Activated naive CD4-positive, alpha-beta T cell treated with anti-CD3 and anti-CD28 coated beads, Interleukin-2, amount 50 U/mL, for 16 hours (primary cell): ENCODE measurements around the gene KRTAP10-7.
"Not testable (repeated sequence)": the region's sequence is repeated elsewhere in the genome, so short reads cannot be mapped to it uniquely, and the experiment has no call there.

ENCODE experiments used
- DNase-seq: peaks from one replicate; pipeline ENCODE4 v3.0.0-alpha.2; 2020

Gene KRTAP10-7

DNA sequence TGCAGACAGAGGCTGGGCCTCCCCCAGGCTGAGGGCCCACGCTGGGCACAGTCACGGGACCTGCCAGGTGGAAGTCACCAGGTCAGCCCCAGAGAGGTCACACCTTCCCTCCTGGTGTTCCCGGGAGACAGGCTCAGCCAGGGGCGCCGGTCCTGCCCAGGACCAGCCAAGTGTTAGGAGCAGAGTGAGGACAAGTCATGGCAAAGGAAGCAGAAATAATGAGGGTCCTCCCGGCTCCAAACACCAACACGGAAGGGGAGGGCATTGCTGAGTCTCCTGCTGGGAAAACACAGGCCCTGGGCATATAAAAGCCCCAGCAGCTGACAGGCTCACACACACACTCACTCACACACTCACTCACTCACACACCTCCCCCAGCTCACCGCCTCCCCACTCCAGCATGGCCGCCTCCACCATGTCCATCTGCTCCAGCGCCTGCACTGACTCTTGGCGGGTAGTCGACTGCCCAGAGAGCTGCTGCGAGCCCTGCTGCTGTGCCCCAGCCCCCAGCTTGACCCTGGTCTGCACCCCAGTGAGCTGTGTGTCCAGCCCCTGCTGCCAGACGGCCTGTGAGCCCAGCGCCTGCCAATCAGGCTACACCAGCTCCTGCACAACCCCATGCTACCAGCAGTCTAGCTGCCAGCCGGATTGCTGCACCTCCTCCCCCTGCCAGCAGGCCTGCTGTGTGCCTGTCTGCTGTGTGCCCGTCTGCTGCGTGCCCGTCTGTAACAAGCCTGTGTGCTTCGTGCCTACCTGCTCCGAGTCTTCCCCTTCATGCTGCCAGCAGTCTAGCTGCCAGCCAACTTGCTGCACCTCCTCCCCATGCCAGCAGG is 36.8 kb downstream of the KRTAP10-7 start, which contains the start of gene KRTAP10-10:
Gene KRTAP10-10, plus strand, starts transcription at position 339 of the 833 bp plus-strand sequence. Its CDS starts 62 bp downstream, at position 401.
- no peak for DNase-seq

DNA sequence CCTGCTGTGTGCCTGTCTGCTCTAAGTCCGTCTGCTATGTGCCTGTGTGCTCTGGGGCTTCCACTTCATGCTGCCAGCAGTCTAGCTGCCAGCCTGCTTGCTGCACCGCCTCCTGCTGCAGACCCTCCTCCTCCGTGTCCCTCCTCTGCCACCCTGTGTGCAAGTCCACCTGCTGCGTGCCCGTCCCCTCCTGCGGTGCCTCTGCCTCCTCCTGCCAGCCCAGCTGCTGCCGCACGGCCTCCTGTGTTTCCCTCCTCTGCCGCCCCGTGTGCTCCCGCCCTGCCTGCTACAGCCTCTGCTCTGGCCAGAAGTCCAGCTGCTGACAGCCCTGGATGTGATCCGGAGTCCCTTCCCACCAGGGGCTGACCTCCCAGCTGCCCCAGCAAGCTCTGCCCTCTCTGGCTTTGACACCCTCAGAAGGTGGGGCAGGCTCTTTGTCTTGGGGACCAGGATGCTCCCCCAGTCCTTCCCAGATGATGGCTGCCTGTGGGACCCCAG is 37.5 kb downstream of the KRTAP10-7 start:
- DNase-seq = not testable (repeated sequence)

DNA sequence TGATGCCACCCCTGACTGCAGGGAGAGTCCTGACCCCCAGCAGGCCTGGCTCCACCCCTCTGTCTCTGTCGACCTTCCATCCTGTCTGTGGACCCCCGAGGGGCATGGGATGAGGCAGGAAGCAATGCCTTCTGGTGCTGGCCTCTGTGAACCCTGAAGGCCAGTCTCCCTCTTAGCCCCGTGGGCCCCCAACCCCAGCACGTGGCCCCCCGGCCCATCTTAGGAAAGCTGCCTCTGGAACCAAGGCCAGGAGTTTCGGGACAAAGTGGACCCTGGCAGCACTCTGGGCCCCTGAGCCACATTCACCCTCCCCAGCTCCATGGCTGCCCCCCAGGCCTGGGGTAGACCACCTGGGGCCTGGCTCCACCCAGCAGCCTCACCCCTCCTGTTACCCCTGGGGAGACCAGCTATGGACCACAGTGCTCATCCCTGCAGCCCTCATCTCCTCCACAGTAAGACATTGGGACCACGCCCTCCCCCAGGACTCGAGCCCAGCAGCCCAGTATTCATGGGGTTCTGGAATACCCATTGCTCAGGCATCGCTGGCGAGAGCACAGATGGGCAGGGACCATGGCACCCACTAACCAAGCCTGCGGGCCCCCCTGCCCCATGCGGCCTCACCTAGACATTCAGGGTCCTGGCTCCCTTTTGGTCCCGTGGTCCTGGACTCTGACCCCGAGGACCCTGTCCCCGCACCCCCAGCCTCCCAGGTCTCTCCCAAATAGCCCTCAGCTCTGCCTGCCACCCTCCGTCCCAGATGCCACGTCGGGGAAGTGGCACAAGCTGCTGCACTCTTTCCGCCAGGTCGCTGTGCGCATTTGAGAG is 38.3 kb downstream of the KRTAP10-7 start:
- DNase-seq = not testable (repeated sequence)

DNA sequence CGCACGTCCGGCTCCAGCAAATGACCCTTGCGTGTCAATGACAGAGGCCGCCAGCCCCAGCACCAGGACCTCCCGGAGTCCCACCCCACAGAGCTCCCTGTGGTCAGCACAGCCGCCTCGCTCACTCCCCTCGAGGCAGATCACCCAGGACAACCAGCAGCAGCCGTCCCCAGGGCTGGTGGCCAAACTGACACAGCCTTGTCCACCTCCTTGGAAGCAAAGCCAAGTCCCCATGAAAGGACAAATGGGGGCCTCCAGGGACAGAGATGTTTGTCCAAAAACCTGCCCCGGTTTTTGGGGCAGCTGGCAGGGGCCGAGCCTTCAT is 38.9 kb downstream of the KRTAP10-7 start:
- DNase-seq = no peak

GRCh38 chr21:44640761-44641160 is 40.4 kb downstream of the KRTAP10-7 start:
- no peak for DNase-seq

DNA sequence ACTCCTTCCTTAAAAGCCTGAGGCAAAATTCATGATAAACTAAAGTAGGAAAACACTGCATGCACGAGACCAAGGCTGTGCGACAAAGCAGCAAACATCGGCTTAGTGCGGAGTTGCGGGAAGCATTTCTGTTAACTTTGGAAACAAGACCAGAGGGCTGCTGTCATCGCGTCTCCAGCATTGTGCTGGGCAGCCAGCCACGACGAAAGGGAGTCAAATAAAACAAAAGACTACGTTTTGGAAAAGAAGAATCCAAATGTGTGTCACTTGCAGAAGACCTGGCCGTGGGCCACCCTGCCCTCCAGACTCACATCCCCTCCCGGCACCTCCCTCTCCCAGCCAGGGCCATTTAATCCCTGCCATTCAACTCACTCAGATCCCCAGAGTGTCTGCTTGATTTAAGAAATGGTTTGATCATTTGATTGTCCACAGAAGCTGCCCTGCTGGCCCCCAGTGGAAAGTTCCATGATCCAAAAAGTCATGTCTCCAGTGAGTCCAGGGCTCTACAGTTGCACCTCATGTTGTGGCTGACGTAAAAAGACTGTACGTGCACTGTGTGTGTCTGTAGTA is 43.4 kb downstream of the KRTAP10-7 start:
- DNase-seq = no peak

- no peak for DNase-seq
Observed at GRCh38 chr21:44644878-44645277, 44.5 kb downstream of the KRTAP10-7 start.

DNA sequence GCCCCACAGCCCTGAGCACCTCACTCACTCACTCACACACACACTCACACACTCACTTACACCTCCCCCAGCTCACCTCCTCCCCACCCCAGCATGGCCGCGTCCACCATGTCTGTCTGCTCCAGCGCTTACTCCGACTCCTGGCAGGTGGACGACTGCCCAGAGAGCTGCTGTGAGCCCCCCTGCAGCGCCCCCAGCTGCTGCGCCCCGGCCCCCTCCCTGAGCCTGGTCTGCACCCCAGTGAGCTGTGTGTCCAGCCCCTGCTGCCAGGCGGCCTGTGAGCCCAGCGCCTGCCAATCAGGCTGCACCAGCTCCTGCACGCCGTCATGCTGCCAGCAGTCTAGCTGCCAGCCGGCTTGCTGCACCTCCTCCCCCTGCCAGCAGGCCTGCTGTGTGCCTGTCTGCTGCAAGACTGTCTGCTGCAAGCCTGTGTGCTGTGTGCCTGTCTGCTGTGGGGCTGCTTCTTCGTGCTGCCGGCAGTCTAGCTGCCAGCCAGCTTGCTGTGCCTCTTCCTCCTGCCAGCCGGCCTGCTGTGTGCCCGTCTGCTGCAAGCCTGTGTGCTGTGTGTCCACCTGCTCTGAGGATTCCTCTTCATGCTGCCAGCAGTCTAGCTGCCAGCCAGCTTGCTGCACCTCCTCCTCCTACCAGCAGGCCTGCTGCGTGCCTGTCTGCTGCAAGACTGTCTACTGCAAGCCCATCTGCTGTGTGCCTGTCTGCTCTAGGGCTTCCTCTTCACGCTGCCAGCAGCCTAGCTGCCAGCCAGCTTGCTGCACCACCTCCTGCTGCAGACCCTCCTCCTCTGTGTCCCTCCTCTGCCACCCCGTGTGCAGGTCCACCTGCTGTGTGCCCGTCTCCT is 46.2 kb downstream of the KRTAP10-7 start, which contains the start of gene KRTAP10-11:
Gene KRTAP10-11, plus strand, starts transcription at position 49 of the 856 bp plus-strand sequence. Its CDS starts 45 bp downstream, at position 94.
- DNase-seq = not testable (repeated sequence)

DNA sequence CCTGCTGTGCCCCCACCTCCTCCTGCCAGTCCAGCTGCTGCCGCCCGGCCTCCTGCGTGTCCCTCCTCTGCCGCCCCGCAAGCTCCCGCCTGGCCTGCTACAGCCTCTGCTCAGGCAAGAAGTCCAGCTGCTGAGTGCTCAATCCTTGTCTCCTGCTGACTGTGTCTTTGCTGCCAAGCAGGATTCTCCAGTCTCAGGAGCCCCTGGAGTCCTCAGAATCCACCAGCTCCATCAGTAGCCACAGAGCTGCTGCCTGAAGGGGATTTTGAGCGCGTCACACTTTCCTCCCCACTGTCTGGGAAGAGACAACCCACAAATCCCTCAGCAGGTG is 46.8 kb downstream of the KRTAP10-7 start:
- no peak for DNase-seq

GRCh38 chr21:44648557-44649311 is 48.3 kb downstream of the KRTAP10-7 start:
- no peak for DNase-seq

DNA sequence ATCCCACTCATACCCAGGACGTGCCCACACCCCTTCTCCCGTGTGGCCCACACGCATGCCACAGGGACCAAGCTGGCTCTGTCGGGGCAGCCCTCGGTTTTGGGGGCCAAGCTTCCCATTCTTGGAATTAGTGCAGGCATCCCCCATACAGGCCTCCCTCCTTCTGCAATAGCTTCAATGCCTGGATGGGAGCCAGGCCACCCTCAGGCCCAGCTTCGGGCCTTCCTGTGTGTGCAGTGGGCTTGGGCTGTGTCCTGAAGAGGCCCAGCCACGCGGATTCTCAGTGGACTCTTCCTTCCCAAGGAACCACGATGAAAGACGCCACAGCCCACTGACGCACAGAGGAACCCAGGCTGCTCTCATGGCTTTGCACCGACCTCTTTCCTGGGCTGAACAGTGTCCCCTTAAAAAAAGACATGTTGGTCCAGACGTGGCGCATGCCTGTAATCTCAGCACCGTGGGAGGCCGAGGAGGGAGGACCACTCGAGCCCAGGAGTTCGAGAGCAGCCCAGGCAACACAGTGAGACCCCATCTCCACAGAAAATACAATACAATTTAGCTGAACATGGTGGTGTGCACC is 49.2 kb downstream of the KRTAP10-7 start:
- DNase-seq = no peak

- no peak for DNase-seq
Observed at GRCh38 chr21:44650265-44650972, 50.0 kb downstream of the KRTAP10-7 start.

DNA sequence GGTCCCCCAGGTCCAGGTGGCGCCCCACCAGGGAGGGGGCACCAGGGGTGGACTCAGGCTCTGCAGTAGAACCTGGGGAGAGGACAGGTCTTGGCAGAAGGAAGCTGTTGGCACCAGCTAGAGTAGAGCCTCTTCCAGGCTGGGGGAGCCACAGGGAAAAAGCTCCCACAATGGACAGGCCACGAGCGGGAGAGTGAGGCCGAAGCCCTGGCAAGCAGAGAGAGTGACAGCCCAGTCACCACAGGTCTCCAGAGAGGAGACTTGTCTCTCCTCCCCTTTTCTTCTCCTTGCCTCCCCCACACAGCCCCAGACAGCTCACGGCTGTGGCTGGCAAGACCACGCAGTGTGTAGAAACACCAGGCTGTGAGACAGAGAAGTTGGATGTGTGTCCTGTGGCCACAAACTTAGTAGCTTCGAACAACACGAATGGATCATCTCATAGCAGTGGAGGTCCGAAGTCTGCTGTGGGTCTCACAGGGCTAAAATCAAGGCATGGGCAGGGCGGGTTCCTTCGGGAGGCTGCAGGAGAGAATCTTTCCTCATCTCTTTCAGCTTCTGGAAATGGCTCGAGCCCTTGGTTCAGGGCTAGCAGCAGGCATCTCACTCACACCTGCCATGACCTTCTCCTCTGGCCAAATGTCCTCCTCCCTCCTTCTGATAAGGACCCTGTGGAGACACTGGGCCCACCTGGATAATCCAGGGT is 50.7 kb downstream of the KRTAP10-7 start:
- DNase-seq = no peak
